HG02943 (cell line): ENCODE measurements around the gene PPARA.
"Not testable (repeated sequence)": the region's sequence is repeated elsewhere in the genome, so short reads cannot be mapped to it uniquely, and the experiment has no call there.

Source experiments
- ATAC-seq: cut with Tn5 transposase; IDR thresholded peaks from one replicate; pipeline ENCODE4 v1.9.1; 2021; ENCODE audit warnings: mild to moderate bottlenecking, low read depth, moderate library complexity; ENCODE audit not compliant: unreplicated experiment

Gene PPARA

GRCh38 chr22:46262449-46263215 is 112.3 kb downstream of the PPARA start:
- ATAC-seq: no peak

- ATAC-seq: no peak
Observed at GRCh38 chr22:46263216-46263590, 112.9 kb downstream of the PPARA start, which contains the start of gene PKDREJ. Gene PKDREJ, minus strand, starts transcription at chr22:46263343. Its CDS starts 21 bp downstream, at chr22:46263322.

GRCh38 chr22:46264520-46264919 is 114.2 kb downstream of the PPARA start:
- not testable (repeated sequence) for ATAC-seq

GRCh38 chr22:46265627-46266026 is 115.3 kb downstream of the PPARA start:
- ATAC-seq: not testable (repeated sequence)

GRCh38 chr22:46267431-46268279 is 117.3 kb downstream of the PPARA start, which contains the start of gene TTC38:
Gene TTC38, plus strand, starts transcription at chr22:46268008. Its CDS starts 32 bp downstream, at chr22:46268040.
- ATAC-seq: peak; percentile 76

- ATAC-seq: no peak
Observed at GRCh38 chr22:46269564-46269963, 119.2 kb downstream of the PPARA start.

- no peak for ATAC-seq
Observed at GRCh38 chr22:46272196-46272595, 121.9 kb downstream of the PPARA start.

- ATAC-seq: no peak
Observed at GRCh38 chr22:46272762-46273431, 122.6 kb downstream of the PPARA start.

- ATAC-seq: no peak
Observed at GRCh38 chr22:46273432-46274148, 123.3 kb downstream of the PPARA start.

- ATAC-seq: no peak
Observed at GRCh38 chr22:46274381-46274780, 124.1 kb downstream of the PPARA start.

- ATAC-seq: no peak
Observed at GRCh38 chr22:46275455-46276122, 125.3 kb downstream of the PPARA start.

- no peak for ATAC-seq
Observed at GRCh38 chr22:46276563-46276962, 126.2 kb downstream of the PPARA start.

GRCh38 chr22:46278656-46279645 is 128.6 kb downstream of the PPARA start:
- ATAC-seq: no peak

- ATAC-seq: no peak
Observed at GRCh38 chr22:46280063-46280817, 129.9 kb downstream of the PPARA start.

GRCh38 chr22:46280999-46281623 is 130.8 kb downstream of the PPARA start:
- ATAC-seq: no peak

- no peak for ATAC-seq
Observed at GRCh38 chr22:46281866-46282678, 131.7 kb downstream of the PPARA start.

- ATAC-seq: no peak
Observed at GRCh38 chr22:46286006-46286405, 135.7 kb downstream of the PPARA start.
